Hematopoietic multipotent progenitor cell treated with erythropoietin and hydrocortisone succinate and interleukin-3 and kit ligand, for 4 days (in vitro differentiated cells): ENCODE data around the gene SLC26A2.
"Not testable (repeated sequence)": the region's sequence is repeated elsewhere in the genome, so short reads cannot be mapped to it uniquely, and the experiment has no call there.

ENCODE experiments used
- DNase-seq: peaks from one replicate; pipeline ENCODE4 v3.0.0-alpha.2; 2015

SLC26A2 gene

DNA sequence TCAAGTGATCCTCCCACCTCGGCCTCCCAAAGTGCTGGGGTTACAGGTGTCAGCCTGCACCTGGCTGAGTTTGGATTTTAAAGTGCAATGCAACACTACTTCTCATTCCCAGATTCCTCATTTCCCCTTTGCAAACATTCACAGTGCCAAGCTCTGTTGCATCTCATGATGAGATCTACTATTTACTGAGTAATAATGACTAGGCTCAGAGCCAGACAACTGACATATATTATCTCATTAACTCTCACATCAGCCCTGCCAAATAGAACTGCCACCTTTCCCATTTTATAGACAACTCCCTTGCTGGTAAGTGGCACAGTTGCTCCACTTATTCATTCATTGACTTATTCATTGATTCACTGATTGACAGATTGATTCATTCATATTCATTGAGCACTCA, 22.9 kb upstream of the SLC26A2 start:
- DNase-seq: peak; percentile 55

GRCh38 chr5:149938279-149938678, 22.3 kb upstream of the SLC26A2 start:
- DNase-seq: peak; percentile 66

GRCh38 chr5:149938791-149939358, 21.7 kb upstream of the SLC26A2 start:
- DNase-seq: peak; percentile 53

DNA sequence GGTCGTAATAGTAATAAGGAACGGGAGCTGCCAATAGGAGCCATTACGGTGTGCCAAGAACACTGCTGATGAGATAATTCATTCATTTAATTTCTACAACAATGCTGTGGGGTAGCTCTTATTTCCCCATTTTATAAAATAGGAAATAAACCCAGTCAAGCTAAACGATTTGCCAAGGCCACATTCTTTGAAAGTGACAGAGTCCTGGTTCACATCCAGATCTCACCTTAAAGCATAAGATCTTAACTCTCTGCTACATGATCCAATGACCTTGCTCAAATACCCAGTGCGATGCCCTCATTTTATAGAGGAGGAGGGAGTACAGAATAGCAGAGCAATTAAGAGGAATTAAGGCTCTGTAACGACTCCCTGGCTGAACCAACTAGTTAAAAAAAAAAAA, 21.0 kb upstream of the SLC26A2 start:
- DNase-seq: peak; percentile 49

DNA sequence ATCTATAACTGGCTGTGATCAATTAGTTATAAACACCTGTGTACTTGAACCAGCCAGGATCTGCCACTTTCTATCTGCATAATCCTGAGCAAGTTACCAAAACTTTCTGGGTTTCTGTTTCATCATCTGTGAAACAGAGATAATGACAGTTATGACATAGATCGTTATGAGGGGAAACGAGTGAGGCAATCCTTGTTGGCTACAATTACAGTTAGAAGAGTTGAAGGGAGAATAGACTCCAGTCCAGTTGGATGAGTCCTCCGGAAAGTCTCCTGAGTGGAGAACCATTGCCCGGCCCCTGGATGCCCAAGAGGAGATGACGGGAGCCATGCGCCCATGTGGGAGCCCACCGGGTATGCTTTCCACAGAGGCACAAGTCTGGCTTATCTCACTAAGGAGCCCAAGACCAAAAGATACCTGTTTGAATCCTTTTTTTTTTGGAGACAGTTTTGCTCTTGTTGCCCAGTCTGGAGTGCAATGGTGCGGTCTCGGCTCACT, 20.4 kb upstream of the SLC26A2 start:
- DNase-seq: peak; percentile 93

- DNase-seq: no peak
These were observed 19.5 kb upstream of the SLC26A2 start for GRCh38 chr5:149940941-149941644.

GRCh38 chr5:149941795-149942194, 18.8 kb upstream of the SLC26A2 start:
- DNase-seq: no peak

DNA sequence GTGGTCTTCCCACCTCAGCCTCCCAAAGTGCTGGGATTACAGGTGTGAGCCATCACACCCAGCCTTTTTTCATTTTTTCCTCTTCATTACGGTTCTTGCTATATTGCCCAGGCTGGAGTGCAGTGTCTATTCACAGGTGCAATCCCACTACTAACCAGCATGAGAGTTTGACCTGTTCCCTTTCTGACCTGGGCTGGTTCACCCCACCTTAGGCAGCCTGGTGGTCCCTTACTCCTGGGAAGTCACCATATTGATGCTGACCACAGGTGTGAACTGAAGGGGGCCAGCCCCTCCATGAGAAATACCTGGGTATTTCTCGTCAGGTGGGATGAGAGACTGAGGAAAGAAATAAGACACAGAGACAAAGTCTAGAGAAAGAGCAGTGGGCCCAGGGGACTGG, 18.4 kb upstream of the SLC26A2 start:
- DNase-seq: no peak

GRCh38 chr5:149942741-149943169, 17.8 kb upstream of the SLC26A2 start:
- not testable (repeated sequence) for DNase-seq

GRCh38 chr5:149943177-149943949, 17.2 kb upstream of the SLC26A2 start:
- DNase-seq: not testable (repeated sequence)

- DNase-seq: no peak
These were observed 15.9 kb upstream of the SLC26A2 start, which contains the start of gene PDE6A for GRCh38 chr5:149944666-149945065. TSS of gene PDE6A (minus strand) at chr5:149944793. CDS start at chr5:149944673, 120 bp downstream.

- no peak for DNase-seq
These were observed 14.4 kb upstream of the SLC26A2 start for GRCh38 chr5:149946118-149946517.

DNA sequence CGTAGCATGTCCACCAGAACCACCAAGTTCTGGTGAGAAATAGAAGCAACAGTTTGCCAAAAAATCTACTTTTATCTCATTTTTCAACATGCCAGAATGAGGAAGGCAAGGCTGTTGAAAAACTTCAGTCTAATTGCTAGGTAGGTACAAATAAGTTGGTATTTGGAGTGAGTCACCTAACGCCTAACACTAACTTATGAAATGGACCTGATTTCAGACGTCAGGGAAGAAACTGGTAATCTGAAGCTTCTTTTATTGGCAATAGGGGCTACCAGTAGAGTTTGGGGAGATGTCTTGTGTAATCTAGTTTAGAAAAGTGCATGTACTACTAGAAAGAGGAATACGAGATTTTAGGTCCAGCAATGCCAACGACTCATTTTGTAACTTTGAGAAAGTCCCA, 11.6 kb upstream of the SLC26A2 start:
- no peak for DNase-seq

GRCh38 chr5:149951138-149951749, 9.3 kb upstream of the SLC26A2 start:
- DNase-seq: peak; percentile 25

DNA sequence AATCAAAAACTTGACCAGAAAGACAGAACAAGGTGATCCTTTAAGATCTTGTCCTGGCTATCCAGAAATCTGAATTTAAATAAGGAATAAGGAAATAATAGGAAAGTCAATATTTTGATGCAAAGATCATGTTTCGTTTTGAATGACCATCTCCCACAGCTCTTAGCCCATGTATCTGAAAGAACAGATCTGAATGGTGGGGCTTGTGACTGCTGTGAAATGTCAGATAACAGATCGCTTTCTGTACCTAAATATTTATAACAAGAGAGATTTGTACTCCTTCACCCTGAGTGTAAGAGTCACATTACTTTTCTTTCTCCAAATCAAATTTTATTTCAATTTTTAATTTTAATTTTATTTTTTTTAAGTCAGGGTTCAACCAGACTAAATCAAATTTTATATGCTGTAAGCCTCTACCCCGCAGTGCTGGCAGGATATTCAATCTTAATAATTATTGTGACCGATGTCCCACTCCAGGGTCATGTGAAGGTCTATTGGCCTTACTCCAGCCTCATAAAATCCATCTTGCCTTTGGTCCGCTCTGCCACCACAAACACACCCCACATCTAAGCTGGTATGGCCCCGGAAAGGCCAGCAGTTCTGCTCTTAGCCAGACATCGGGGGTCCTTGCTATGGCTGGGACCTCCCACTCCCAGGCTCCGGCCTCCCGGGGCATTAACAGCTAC, 7.0 kb upstream of the SLC26A2 start:
- peak; percentile 52 for DNase-seq

- DNase-seq: no peak
These were observed 5.8 kb upstream of the SLC26A2 start for GRCh38 chr5:149954798-149955197.

DNA sequence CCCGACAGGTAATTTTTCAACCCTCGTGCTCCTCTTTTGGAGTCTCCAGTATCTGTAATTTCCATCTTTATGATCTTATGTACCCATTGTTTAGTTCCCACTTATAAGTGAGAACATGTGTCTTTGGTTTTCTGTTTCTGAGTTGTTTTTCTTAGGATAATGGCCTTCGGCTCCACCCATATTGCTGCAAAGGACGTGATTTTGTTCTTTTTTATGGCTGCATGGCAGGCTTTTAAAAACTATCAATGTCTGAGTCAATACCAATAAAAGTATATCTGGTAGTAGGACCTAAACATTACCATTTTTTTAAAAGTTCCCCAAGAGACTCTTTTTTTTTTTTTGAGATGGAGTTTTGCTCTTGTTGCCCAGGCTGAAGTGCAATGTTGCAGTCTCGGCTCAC, 3.9 kb upstream of the SLC26A2 start:
- DNase-seq: no peak

- DNase-seq: no peak
These were observed 2.7 kb upstream of the SLC26A2 start for GRCh38 chr5:149957855-149958254.

GRCh38 chr5:149959406-149960236, 937 bp upstream of the SLC26A2 start:
- DNase-seq: peak; percentile 88

GRCh38 chr5:149961186-149961685, 678 bp downstream of the SLC26A2 start:
- DNase-seq: no peak

DNA sequence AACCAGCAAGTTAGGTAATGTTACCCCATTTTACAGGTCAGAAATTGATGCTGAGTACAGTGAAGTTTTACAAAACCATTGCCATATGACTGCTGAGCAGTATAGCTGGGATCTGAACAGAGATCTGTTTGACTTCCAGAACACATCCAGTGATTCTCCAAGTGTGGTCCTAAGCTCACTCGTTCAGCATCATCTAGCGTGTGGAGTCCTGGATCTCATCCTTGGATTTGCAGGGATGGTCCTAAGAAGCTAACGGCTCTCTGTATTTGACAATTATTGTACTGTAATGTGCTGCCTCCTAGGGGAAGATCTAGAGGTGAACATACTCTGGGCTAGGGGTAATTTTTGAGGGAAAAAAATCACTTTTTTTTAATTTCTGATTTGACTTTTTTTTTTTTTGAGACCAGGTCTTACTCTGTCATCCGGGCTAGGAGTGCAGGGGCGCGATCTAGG, 1.4 kb downstream of the SLC26A2 start:
- DNase-seq: peak; percentile 78
